OCI-LY3 (cell line): ENCODE data around the gene CCDC59.

ENCODE experiments used
- H2AFZ ChIP-seq: fragments of 200-600, 300-600 bp; shearing (Covaris generic); 2 replicates; pipeline ENCODE4 v1.6.0; 2014; ENCODE audit warnings: antibody characterized with exemption, low read depth, low read length
- H3K27ac ChIP-seq: fragments of 200-600, 300-600 bp; sonication (generic); 2 replicates; pipeline ENCODE4 v1.5.1; 2014; ENCODE audit warnings: mild to moderate bottlenecking, low read length, moderate library complexity, mixed read lengths
- H3K27me3 ChIP-seq: fragments of 200-600, 300-600 bp; sonication (generic); 2 replicates; pipeline ENCODE4 v1.6.1; 2014; ENCODE audit warnings: low read depth, low read length, mixed read lengths
- H3K36me3 ChIP-seq: fragments of 200-600, 300-600 bp; sonication (generic); replicated peaks from 2 replicates; pipeline ENCODE3; 2014; ENCODE audit warnings: low read depth, low read length, mixed read lengths
- H3K4me1 ChIP-seq: fragments of 300-600, 200-600 bp; sonication (generic); 2 replicates; pipeline ENCODE4 v1.6.1; 2014; ENCODE audit warnings: low read length, mixed read lengths
- H3K4me2 ChIP-seq: fragments of 200-600, 300-600 bp; sonication (generic); 2 replicates; pipeline ENCODE4 v1.6.1; 2014; ENCODE audit warnings: low read length, mixed read lengths
- H3K4me3 ChIP-seq: fragments of 300-600, 200-600 bp; sonication (generic); 2 replicates; pipeline ENCODE4 v1.5.1; 2014; ENCODE audit warnings: antibody characterized with exemption, mild to moderate bottlenecking, low read length, moderate library complexity
- H3K79me2 ChIP-seq: fragments of 300-600, 200-600 bp; shearing (Covaris generic); 2 replicates; pipeline ENCODE4 v1.6.1; 2014; ENCODE audit warnings: mild to moderate bottlenecking, low read length, mixed read lengths
- H3K9ac ChIP-seq: fragments of 300-600, 200-600 bp; shearing (Covaris generic); 2 replicates; pipeline ENCODE4 v1.6.0; 2014; ENCODE audit warnings: mild to moderate bottlenecking, low read length, moderate library complexity
- H3K9me3 ChIP-seq: fragments of 200-600, 300-600 bp; shearing (Covaris generic); 2 replicates; pipeline ENCODE4 v1.6.1; 2014; ENCODE audit warnings: low read length, mixed read lengths; ENCODE audit not compliant: insufficient read depth
- H4K20me1 ChIP-seq: fragments of 200-600, 300-600 bp; sonication (generic); 2 replicates; pipeline ENCODE4 v1.6.1; 2016; ENCODE audit warnings: low read length, mixed read lengths; ENCODE audit not compliant: insufficient read depth
- EZH2phosphoT487 ChIP-seq: fragments of 200-600 bp; shearing (Covaris generic); IDR thresholded peaks from 2 replicates; pipeline ENCODE4 v1.6.1; 2018; ENCODE audit warnings: antibody characterized with exemption, mixed run types, low read depth
- TF ChIP-seq, protein P1 (sequence below): fragments of 200-600, 300-600 bp; sonication (generic); IDR thresholded peaks from 2 replicates; pipeline ENCODE4 v1.5.1; 2014; ENCODE audit warnings: antibody characterized with exemption, low read length, low read depth

CCDC59 gene

DNA sequence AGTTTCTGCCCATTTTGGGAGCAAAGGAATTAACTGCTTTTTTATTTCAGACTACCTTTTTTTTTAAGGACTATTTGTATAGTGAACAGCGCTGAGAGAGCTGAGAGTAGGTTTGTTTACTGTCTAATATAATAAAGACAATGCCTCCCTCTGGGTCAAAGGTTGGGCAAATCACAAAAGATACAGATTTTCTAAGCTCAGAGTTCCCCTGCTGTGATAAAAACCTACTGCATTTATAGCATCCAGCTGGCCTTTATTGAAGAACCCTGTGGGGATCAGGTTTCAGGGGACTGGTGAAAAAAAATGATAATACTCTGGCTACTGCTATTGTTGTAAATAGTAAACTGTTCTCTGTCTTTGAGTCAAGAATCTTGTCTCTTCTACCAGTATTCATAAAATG, 28.7 kb downstream of the CCDC59 start:
- Histone ChIP-seq H3K4me1 (no peaks in the 10 kb centered on the region), H3K79me2 (no peaks in the 10 kb centered on the region), H3K27me3 (no peaks in the 10 kb centered on the region), H3K9ac (no peak overlapping the region), H3K36me3 (no peaks in the 10 kb centered on the region), H3K27ac (no peak overlapping the region), H4K20me1 (no peaks in the 10 kb centered on the region), H3K4me3 (no peak overlapping the region), H2AFZ (no peak overlapping the region), H3K9me3 (no peaks in the 10 kb centered on the region), H3K4me2 (no peak overlapping the region)
- no peak for TF ChIP-seq EZH2phosphoT487
- TF ChIP-seq, protein P1, sequence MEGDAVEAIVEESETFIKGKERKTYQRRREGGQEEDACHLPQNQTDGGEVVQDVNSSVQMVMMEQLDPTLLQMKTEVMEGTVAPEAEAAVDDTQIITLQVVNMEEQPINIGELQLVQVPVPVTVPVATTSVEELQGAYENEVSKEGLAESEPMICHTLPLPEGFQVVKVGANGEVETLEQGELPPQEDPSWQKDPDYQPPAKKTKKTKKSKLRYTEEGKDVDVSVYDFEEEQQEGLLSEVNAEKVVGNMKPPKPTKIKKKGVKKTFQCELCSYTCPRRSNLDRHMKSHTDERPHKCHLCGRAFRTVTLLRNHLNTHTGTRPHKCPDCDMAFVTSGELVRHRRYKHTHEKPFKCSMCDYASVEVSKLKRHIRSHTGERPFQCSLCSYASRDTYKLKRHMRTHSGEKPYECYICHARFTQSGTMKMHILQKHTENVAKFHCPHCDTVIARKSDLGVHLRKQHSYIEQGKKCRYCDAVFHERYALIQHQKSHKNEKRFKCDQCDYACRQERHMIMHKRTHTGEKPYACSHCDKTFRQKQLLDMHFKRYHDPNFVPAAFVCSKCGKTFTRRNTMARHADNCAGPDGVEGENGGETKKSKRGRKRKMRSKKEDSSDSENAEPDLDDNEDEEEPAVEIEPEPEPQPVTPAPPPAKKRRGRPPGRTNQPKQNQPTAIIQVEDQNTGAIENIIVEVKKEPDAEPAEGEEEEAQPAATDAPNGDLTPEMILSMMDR = no peak

DNA sequence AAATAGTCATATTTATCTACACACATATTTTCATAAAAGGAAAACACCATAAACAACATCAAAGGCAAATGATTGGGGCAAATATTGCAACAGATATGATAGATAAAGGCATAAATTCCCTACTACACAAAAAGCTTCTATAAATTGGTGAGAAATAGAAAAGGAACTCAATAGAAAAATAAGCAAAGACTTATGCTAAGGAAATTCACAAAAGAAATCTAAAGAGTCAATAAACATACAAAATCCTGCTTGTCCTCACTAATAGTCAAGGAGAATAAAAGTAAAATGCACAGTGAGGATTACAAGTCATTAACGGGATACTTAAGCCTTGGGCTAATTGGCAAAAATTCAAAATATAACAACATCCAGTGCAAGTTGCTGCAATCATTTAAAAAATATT, 30.3 kb downstream of the CCDC59 start:
- Histone ChIP-seq H3K79me2 (no peaks in the 10 kb centered on the region), H3K4me2 (no peak overlapping the region), H3K4me1 (no peaks in the 10 kb centered on the region), H3K27me3 (no peaks in the 10 kb centered on the region), H4K20me1 (no peaks in the 10 kb centered on the region), H3K36me3 (no peaks in the 10 kb centered on the region), H3K27ac (no peak overlapping the region), H3K9ac (no peak overlapping the region), H3K9me3 (no peaks in the 10 kb centered on the region), H3K4me3 (no peak overlapping the region), H2AFZ (no peak overlapping the region)
- TF ChIP-seq, protein P1 = no peak
- TF ChIP-seq EZH2phosphoT487 = no peak

DNA sequence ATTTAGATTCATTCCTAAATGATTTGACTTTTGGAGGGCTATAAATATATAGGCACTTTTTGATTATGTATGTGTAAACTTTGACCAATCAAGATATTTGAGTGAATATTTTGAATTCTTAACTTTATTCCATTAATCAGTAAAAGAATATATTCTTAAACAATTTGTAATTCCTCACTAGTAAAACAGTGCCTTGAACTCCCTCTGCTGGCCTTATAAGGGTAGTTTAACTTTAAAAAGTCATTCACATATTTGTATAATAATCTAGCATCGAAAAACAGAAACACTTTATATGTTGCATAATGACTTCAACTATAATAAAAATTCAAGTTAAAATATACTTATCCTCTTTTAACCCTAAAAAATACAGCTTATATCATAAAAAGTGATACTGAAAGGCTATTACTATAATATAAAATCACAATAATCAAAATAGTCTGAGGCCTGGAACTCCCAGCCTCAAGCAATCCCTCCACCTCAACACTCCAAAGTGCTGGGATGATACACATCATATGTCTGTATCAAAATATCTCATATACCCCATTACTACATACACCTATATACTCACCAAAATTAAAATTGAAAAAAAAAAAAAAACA, 31.2 kb downstream of the CCDC59 start:
- no peak overlapping the region for H3K4me3 ChIP-seq
- no peaks in the 10 kb centered on the region for H3K79me2 ChIP-seq
- H3K4me2 ChIP-seq = no peak overlapping the region
- no peak overlapping the region for H3K9ac ChIP-seq
- H2AFZ ChIP-seq = no peak overlapping the region
- H3K27ac ChIP-seq = no peak overlapping the region
- no peaks in the 10 kb centered on the region for H3K4me1 ChIP-seq
- H4K20me1 ChIP-seq = no peaks in the 10 kb centered on the region
- no peaks in the 10 kb centered on the region for H3K27me3 ChIP-seq
- H3K9me3 ChIP-seq = no peaks in the 10 kb centered on the region
- no peaks in the 10 kb centered on the region for H3K36me3 ChIP-seq
- TF ChIP-seq EZH2phosphoT487 = no peak
- TF ChIP-seq, protein P1 = peak; percentile 57

DNA sequence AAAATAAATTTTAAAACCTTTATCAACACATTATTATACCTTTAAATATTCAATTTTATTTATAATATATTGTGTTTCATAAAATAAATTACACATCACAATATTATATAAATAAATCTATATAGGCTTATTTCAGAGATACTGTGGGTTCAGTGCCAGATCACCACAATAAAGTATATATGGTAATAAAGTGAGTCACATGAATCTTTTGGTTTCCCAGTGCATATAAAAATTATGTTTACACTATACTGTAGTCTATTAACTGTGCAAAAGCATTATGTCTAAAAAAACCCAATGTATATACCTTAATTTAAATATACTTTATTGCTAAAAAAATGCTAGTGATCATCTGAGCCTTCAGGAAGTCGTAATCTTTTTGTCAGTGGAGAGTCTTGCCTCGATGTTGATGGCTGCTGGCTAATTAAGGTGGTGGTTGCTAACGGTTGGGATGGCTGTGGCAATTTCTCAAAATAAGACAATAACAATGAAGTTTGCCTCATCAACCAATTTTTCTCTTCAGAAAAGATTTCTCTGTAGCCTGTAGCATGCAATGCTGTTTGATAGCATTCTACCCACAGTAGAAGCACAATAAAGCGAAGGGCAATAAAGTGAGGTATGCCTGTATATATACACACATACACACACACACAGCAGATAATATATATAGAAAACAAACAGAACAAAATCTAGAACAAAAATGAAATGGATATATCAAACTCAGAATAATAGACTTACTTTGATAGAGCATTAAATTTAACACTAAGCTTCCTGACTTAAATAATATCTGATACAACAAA, 32.4 kb downstream of the CCDC59 start:
- Histone ChIP-seq H2AFZ (no peak overlapping the region), H3K9ac (no peak overlapping the region), H3K36me3 (no peaks in the 10 kb centered on the region), H3K27ac (no peak overlapping the region), H4K20me1 (no peaks in the 10 kb centered on the region), H3K27me3 (no peaks in the 10 kb centered on the region), H3K79me2 (no peaks in the 10 kb centered on the region), H3K4me1 (no peaks in the 10 kb centered on the region), H3K4me2 (no peak overlapping the region), H3K9me3 (no peaks in the 10 kb centered on the region), H3K4me3 (no peak overlapping the region)
- TF ChIP-seq, protein P1 = no peak
- TF ChIP-seq EZH2phosphoT487 = no peak
